ENCODE measurements around the gene INTS1.

- no peak for TF ChIP-seq EZH2 (IDR thresholded peaks at IDR 0.05; ENCODE audit: borderline replicate concordance)
- TF ChIP-seq, protein P1, sequence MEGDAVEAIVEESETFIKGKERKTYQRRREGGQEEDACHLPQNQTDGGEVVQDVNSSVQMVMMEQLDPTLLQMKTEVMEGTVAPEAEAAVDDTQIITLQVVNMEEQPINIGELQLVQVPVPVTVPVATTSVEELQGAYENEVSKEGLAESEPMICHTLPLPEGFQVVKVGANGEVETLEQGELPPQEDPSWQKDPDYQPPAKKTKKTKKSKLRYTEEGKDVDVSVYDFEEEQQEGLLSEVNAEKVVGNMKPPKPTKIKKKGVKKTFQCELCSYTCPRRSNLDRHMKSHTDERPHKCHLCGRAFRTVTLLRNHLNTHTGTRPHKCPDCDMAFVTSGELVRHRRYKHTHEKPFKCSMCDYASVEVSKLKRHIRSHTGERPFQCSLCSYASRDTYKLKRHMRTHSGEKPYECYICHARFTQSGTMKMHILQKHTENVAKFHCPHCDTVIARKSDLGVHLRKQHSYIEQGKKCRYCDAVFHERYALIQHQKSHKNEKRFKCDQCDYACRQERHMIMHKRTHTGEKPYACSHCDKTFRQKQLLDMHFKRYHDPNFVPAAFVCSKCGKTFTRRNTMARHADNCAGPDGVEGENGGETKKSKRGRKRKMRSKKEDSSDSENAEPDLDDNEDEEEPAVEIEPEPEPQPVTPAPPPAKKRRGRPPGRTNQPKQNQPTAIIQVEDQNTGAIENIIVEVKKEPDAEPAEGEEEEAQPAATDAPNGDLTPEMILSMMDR (IDR thresholded peaks at IDR 0.05; ENCODE audit: poor library complexity): no peak
Measured at GRCh38 chr7:1474736-1475135, 29.5 kb downstream of the INTS1 start.

All from hepatocyte (in vitro differentiated cells).